Prostate gland (tissue), 2 donors: Measurements from ENCODE around the gene SEMA6B.

Experiments
- CTCF ChIP-seq, 4 experiments: fragments of 200-600 bp in 2 of 4; fragments of 450-650 bp in 2 of 4; sonication (generic) in 2 of 4; IDR thresholded peaks; 1 replicate in 3 of 4; 2 replicates in 1 of 4; pipeline ENCODE4 v1.5.1; 2016 to 2019; ENCODE audit warnings: antibody characterized with exemption in 4 of 4, mild to moderate bottlenecking in 2 of 4, moderate library complexity in 2 of 4
- POLR2A ChIP-seq: fragments of 450-650 bp; IDR thresholded peaks from one replicate; pipeline ENCODE4 v1.6.1; 2016; ENCODE audit warnings: antibody characterized with exemption, mild to moderate bottlenecking
- POLR2AphosphoS5 ChIP-seq: sonication (generic); formaldehyde crosslinking; IDR thresholded peaks from one replicate; pipeline ENCODE4 v1.6.1; 2017; ENCODE audit warnings: antibody characterized with exemption

- TF ChIP-seq POLR2A (no peak), CTCF (IDR thresholded peaks at IDR 0.05) (no peak), POLR2AphosphoS5 (no peak)
These were observed 7.0 kb upstream of the SEMA6B start for GRCh38 chr19:4566402-4567051.
